Cardiac septum (tissue), 1 donor: ENCODE measurements around the gene HK1. TPM values are rescaled to one million over a fixed set of nuclear protein-coding genes. Genes with fewer than 3 reads are reported as not detected.
"Not testable (repeated sequence)": the region's sequence is repeated elsewhere in the genome, so short reads cannot be mapped to it uniquely, and the experiment has no call there.

Source experiments
- DNase-seq: peaks from one replicate; pipeline ENCODE4 v3.0.0-alpha.2; 2020; ENCODE audit warnings: low spot score
- intact Hi-C: fragments of 100-400 bp; cut with DNase I; formaldehyde crosslinking; loops from one replicate; pipeline ENCODE4 v1.14.0; 2022
- total RNA-seq: library from RNA; stranded (reverse); fragmentation: NEBNext Ultra II Directional; extraction: Animal tissue kit (Norgen Biotek cat#: 25700); gene quantifications from one replicate; pipeline ENCODE4 v1.2.1, GENCODE V29; 2021
- donor health status: DM: no; HTN: no; CAD: no.

HK1 gene
- total RNA-seq, 1 donor from 2014 or later, result 315 TPM

DNA sequence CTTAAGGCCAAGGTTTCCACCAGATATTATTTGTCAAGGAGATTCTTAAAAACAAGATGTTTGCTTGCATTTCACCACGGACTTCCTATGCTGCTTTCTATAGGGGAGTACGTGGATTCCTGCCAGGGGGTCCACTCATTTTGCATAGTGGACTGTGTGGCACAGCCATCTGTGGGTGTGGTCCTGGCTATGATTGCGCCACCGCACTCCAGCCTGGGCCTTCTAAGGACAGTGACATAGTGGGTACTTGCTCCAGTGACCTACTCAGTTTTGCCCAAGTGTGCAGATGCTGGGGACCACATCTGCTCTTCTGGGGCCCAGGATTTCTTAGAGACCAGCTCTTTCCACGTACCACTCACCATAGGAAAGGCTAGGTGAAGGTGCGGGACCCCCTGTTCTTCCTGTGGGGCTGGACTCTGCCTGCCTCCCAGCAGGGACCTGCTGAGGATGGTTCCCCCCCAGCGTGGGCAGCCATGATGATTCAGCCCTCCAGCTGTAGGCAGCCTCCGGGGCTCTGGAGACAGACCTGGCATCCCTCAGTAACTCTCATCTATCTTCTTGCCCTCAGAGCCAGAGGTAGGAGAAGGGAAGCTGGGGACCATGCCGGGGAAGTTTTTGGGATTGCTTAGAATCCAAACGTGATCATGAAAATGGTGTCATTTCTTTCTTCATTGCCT, 42.9 kb downstream of the HK1 start:
- intact Hi-C loops, result no loop called here
- DNase-seq, result no peak

DNA sequence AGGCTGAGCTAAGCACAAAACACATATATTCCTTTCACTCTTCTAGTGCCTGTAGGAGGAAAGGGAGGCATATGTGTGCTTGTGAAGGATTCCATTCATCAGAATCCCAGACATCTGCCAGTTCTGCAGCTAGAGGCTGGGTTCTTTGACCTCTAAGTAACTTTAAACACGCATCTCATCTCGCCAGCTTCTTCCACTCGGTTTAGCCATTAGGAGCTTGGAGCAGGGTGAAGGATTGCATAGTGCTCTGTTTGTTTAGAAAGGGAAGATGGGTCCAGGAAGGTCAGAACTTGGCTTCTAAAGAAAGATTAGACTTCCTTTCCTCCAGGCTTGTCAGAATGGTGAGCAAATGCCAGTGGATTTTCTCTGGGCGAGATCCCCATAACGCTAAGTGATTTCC, 43.6 kb downstream of the HK1 start:
- intact Hi-C loops, result no loop called here
- DNase-seq, result no peak

DNA sequence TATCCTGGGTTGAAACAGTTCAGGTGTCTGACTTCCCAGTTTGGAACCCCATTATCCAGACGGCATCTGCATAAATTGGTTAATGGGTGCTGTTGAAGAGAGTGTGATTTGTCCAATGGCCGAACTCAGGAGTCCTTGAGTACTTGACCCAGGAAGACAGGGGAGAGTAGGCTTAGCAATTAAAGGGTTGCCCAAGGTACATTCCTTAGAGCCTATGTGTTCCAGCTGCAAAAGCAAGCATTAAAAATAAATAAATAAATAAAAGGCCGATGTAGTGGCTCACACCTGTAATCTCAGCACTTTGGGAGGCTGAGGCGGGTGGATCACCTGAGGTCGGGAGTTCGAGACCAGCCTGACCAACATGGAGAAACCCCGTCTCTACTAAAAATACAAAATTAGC, 44.0 kb downstream of the HK1 start:
- DNase-seq, intact Hi-C loops: not testable (repeated sequence)

DNA sequence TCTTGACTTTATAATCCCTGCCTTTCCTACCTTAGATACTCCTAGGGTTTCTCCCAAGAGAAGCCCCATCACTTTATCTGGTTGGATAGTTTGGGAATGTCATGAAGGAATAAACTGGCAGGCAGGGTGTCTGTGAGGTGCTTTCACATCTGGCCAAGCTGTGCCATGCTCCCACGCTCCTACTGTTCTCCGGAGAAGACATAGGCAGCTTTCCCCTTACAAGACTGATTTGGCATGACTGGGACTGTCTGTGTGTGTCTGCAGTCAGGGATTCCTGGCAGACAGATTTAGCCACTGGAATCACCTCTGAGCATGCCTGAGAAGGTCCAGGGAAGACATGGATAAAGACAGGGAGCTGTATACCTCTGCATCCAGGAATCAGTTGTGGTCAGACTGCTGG, 45.3 kb downstream of the HK1 start:
- no peak for DNase-seq
- intact Hi-C loops, result no loop called here

DNA sequence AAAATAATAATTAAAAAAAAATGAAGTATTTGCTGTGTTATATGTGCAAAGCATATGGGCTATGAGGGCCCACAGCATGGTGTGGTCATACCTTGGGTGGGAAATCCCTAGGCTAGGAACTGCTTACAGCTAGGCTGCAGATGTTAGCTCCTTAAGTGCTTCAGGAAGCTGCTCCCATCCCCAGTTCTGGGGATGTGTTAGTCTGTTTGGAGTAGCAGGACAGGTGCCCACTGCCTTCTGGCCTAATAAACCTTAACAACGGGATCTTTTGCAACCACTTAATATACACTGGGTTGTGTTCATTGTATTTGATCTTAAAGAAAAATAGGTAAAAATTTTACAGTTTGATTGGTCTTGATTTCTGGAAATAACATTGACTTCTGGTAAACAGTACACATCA, 46.3 kb downstream of the HK1 start:
- intact Hi-C loops, result no loop called here
- no peak for DNase-seq

DNA sequence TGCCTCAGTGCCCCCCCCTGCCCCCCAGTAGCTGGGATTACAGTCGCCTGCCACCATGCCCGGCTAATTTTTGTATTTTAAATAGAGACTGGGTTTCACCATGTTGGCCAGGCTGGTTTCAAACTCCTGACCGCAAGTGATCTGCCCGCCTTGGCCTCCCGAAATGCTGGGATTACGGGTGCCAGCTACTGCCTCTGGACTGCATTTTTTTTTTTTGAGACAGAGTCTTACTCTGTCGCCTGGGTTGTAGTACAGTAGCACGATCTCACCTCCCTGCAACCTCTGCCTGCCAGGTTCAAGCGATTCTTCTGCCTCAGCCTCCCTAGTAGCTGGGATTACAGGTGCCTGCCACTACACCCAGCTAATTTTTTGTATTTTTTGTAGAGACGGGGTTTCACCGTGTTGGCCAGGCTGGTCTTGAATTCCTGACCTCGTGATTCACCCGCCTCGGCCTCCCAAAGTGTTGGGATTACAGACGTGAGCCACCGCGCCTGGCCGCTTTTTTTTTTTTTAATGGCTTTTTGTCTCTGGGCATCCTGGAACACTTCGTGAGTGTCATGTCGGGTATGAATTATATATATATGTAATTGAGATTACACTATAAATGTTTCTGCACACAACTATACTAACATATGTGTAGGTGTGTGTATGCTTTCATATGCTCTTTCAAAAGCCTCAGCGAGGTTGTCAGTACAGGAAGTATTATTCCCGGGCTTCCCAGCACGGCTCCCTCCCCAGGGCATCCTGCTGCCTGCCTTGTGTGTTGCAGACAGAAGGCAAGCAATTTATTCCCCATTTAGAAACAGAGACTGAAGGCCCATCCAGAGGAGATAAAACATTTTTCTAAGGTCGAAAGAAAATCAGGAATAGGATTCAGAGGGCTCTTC, 47.6 kb downstream of the HK1 start:
- not testable (repeated sequence) for DNase-seq
- intact Hi-C loops, result loop anchor here (5.0 kb wide), 1 partner anchor 356 kb away; no protein-coding TSS in a partner anchor

DNA sequence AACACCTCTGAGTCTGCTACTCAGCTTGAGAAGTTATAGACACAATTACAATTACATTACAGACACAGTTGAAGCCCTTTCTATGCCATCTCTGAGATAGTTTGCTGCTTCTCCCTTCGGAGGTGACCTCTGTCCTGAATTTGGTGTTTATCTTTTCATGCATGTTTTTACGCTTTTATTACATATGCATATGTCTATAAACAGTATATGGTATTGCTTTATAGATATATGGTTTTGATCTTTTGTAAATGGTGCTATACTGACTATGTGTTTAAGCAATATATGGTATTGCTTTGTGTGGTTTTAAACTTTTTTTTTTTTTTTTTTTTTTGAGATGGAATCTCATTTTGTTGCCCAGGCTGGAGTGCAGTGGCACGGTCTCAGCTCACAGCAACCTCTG, 48.4 kb downstream of the HK1 start:
- no peak for DNase-seq
- intact Hi-C loops, result loop anchor here (5.0 kb wide), 1 partner anchor 356 kb away; no protein-coding TSS in a partner anchor

DNA sequence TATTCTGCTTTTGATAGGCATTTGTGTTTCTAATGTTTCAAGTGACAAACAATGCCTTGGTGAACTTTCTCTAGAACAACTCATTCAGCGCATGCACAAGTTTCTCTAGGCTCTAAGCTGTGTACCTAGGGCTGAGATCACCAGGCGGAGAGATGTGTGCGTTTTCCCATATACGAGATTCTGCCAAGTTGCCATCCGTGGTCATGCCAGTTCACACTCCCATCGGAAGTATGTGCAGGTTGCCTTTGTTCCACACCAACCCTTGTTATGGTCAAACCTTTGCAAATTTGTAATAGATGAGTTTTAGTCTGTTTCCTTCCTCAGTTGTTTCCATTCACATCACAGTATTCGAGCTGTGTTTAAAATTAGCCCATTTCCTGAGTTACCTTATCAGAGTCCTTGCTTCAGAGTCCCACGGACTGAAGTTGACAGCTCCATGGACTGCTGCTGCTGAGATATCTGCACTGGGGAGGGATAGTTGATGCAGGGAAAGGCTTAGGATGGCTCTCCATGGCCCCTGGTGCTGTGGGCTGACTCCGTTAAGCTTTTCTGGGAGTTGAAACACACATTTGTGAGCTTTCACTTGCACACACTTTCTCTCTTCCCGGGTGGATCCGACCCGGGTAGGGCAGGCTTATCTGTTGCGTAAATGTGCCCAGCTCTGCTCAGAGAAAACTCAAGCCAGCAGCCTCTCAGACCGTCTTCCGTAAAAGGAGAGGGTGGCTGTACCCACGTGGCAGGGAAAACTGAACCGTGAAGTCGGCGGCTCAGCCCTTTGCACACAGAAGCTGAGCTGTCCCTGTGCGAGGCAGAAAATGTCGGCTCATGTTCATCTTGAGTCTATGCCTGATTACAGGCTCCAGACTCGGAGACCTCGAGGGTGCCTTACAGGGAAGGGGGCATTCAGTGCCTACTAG, 49.4 kb downstream of the HK1 start:
- intact Hi-C loops, result loop anchor here (5.0 kb wide), 1 partner anchor 355 kb away; no protein-coding TSS in a partner anchor
- DNase-seq, result peak; percentile 93

DNA sequence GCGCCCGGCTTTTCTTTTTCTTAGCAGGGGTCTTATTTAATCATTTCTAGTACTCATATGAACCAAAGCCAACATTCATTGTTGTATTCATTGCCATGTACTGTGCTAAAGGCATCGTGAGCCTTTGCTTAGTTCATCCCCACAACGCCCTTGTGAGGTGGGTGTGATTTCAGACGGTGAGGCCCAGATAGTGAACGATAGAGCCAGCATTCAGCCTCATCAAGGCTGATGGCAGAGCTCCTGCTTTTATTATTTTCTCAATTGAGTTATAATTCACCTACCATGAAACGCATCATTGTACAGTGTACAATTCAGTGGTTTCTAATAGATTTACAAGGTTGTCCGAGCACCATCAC, 50.1 kb downstream of the HK1 start:
- intact Hi-C loops, result loop anchor here (5.0 kb wide), 1 partner anchor 354 kb away; no protein-coding TSS in a partner anchor
- no peak for DNase-seq

DNA sequence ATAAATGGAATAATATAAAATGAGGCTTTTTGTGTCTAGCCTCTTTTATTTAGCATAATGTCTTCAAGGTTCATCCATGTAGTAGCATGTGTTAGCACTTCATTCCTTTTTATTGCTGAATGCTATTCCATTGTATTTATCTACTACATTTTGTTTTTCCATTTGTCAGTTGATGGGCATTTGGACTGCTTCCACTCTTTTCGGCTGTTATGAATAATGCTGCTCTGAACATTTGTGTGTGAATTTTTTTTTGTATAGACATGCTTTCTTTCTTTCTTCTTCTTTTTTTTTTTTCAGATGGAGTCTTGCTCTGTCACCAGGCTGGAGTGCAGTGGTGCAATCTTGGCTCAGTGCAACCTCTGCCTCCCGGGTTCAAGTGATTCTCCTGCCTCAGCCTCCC, 50.6 kb downstream of the HK1 start:
- DNase-seq, result not testable (repeated sequence)
- intact Hi-C loops, result loop anchor here (5.0 kb wide), 1 partner anchor 353 kb away; no protein-coding TSS in a partner anchor

DNA sequence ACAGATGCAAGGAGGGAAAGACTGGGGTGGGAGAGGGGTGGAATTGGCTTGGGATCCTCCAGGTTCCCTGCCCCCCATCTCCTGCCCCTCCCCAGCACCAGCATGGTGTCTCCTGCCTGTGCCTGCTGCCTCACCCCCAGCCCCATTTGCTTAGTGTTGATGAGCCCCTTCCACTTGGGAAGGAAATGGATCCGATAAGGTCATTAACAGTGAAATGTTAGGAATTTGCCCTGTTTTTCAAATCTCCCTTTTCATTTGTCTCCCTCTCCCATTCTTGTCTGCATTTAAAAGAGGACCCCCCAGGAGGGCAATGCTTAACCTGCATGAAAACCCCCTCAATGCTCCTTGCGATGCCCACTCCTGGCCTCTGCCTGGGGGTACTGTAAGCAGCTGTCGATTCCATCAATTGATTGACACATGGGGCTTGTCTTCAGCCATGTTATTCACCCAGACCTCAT, 51.5 kb downstream of the HK1 start:
- intact Hi-C loops, result loop anchor here (5.0 kb wide), 1 partner anchor 353 kb away; no protein-coding TSS in a partner anchor
- no peak for DNase-seq

DNA sequence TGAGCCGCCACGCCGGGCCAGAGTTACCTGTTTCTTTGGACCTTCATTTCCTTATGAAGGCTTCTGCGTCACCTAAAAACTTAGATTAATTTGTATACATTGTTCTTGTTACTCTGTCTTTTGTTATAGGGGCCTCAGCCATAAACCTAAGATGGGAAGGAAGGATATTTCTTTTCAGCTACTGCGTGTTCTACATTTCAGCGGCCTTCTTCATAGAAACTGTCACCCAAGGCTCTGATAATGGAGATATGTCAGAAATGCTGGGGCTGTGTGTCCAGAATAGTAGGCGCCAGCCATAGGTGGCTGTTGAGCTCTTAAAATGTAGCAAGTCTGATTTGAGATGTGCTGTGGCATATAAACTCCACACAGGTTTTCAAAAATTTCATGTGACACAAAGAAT, 52.9 kb downstream of the HK1 start:
- DNase-seq, result no peak
- intact Hi-C loops, result no loop called here

DNA sequence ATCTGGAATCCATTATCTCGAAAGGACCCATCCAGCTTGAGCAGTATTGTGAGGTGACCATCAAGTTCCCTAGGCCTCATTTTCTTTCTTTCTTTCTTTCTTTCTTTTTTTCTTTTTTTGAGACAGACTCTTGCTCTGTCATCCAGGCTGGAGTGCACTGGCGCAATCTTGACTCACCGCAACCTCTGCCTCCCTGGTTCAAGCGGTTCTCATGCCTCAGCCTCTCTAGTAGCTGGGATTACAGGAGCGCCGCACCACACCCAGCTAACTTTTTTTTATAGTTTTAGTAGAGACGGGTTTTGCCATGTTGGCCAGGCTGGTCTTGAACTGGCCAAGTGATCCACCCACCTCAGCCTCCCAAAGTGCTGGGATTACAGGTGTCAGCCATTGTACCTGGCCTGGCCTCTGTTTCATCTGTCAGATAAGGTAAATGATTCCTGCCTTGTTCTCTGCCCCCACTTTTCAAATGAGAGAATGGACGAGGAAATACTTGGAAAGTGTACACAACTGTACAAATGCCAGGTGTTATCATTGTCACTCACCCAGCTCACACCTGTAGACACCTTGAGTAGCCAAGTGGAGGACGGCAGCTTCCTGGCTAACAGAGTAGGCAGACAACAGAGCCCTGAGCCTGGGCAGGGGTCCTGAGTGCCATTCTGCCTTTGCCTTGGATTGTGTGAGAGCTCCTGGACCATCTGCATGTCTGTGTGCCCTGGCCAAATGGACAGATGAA, 54.1 kb downstream of the HK1 start:
- intact Hi-C loops, result no loop called here
- no peak for DNase-seq

DNA sequence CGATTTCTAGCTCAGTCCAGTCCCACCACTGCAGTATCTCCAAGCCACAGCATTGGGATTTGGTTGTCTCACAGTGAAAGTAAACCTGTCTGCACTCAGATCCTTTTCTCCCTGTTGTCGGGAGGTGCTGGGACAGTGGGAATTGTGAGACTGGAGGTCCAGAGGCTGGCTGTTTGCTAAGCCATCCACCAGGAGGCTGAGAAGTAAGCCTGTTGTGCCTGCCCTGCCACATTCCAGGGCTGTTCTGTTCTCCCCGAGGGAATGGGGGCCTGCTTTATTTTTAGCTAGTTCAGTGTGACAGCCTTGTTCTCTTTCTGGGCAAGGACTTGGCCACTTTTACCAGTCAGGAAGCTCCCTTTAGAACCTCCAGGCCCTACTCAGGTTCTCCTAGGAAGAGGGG, 54.9 kb downstream of the HK1 start:
- intact Hi-C loops, result no loop called here
- no peak for DNase-seq

DNA sequence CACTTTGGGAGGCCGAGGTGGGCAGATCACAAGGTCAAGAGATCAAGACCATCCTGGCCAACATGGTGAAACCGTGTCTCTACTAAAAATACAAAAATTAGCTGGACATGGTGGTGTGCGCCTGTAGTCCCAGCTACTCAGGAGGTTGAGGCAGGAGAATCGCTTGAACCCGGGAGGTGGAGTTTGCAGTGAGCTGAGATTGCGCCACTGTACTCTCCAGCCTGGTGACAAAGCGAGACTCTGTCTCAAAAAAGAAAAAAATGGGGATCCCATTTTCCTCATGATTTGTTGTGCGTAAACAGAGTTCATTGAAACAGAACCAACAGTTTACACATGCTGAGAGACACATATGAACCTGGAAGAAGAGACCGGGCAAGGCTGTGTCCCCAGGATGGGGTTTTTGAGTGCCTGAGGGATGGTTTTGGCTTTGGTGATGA, 55.6 kb downstream of the HK1 start:
- intact Hi-C loops, DNase-seq: not testable (repeated sequence)

DNA sequence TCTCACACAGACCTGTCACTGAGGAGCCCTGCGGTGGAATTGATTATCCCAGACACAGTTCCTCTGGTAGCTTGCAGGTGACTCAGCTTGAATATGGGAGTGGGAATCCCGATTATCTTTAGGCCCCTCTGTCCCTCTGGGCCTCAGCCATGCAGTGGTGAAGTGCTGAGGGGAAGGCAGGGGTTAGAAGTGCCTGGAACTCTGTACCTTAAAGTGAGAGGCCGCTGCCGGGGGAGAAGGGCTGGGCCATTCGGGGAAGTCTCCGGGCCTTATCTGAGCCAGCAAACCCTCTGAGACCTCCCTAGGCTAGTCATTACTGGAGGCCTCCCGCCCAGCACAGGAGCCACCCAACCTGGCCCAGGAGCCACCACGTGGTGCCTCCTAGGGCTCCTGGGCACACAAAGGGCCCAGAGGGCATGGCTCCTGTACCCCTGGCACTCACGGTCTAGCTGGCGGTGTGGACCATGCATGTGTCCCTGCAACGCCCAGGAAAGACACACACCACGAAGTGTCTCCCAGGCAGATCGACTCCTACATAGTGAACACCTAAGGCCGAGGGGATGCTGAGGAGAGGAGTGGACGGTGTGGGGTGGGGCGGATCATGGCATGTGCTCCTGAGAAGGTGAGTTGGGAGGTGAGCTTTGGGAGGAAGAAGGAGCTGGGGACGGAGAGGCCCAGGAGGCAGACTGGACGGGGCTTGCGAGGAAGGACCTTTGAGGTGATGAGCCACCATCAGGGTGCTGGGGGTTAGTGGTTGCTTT, 56.2 kb downstream of the HK1 start:
- no peak for DNase-seq
- intact Hi-C loops, result no loop called here

DNA sequence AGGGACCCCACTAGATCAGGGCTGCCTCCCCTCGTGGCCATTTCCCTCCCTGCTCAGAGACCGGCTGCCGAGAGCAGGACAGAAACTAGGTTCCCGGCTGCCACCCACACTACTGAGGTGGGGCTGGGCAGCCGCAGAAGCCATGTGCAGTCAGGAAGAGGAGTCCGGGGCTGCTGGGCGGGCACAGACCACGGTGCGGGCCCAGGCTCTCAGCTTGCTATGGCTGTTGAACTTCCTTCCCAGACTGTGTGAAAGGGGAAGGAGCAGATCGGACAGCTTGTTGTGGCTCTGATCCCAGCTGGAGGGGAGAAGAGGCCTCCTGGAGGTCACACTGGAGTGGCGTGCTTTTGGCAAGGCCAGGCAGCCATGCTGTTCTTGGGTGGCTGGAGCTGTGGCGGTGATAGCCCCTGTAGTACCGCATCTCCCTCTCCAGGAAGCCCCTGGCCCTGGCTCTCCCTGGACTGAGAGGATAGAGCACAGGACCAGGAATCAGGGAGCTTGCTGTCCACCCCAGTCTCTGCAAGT, 56.8 kb downstream of the HK1 start:
- peak; percentile 87 for DNase-seq
- intact Hi-C loops, result no loop called here

DNA sequence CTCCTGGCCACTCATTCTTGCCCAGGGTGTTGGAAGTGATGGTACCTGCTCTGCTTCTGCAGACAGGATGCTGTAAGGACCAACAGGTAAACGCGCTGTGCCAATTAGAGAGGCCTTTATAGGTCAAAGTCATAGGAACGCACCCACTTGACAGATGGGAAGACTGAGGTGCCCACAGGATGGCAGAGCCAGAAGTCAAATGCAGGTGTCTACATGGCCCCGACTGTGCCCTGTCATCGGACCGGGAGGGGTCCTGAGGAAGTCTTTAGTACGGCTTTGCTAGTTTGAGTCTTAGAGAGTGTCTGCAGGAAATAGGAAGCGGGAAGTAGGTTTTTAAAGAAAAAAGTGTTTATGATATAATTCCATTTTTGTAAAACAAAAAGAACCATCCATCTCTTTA, 57.3 kb downstream of the HK1 start:
- no peak for DNase-seq
- intact Hi-C loops, result no loop called here
